Measurements from ENCODE around the gene STAC.

- TF ChIP-seq CTCF (IDR thresholded peaks at IDR 0.05) (no peak), POLR2A (IDR thresholded peaks at IDR 0.05) (no peak), POLR2AphosphoS5 (IDR thresholded peaks at IDR 0.05; ENCODE audit: insufficient read depth in 1 of 2, low read depth in 1 of 2) (no peak)
Measured at GRCh38 chr3:36562945-36563344, 182.6 kb downstream of the STAC start.

Data from vagina (tissue), 2 donors.